Transverse colon (tissue), 4 donors: Measurements from ENCODE around the gene PET100.

ENCODE experiments used
- POLR2AphosphoS5 ChIP-seq, 3 donors: sonication (generic); formaldehyde crosslinking; IDR thresholded peaks; one replicate each; pipeline ENCODE4 v1.6.1; 2016; ENCODE audit warnings: antibody characterized with exemption in 3 of 3
- TF ChIP-seq, protein P1 (sequence below), 5 experiments: fragments of 200-600 bp in 3 of 5; fragments of 450-650 bp in 2 of 5; sonication (generic) in 3 of 5; IDR thresholded peaks; 1 replicate in 2 of 5; 2 replicates in 3 of 5; pipeline ENCODE4 v1.5.1; 2016 to 2017; ENCODE audit warnings: antibody characterized with exemption in 5 of 5, inconsistent platforms in 3 of 5, mild to moderate bottlenecking in 2 of 5, moderate library complexity in 1 of 5

DNA sequence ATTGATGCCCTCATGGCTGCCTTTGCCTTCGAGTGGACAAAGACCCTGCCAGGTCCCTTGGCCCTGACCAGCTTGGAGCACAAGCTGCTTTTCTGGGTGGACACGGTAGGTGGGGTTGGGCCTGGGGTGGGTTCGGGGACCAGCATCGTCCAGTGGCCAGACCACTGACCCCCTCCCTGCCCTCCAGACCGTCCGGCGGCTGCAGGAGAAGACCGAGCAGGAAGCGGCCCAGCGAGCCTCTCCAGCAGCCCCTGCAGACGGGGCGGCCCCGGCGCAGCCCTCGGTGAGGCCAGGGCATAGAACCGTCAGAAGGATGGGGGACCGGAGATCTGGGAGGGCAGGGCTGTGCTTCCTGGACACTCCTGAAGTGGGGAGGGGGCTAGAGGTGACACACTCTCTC, 23.3 kb upstream of the PET100 start:
- no peak for TF ChIP-seq POLR2AphosphoS5 (IDR thresholded peaks at IDR 0.05)
- TF ChIP-seq, protein P1, sequence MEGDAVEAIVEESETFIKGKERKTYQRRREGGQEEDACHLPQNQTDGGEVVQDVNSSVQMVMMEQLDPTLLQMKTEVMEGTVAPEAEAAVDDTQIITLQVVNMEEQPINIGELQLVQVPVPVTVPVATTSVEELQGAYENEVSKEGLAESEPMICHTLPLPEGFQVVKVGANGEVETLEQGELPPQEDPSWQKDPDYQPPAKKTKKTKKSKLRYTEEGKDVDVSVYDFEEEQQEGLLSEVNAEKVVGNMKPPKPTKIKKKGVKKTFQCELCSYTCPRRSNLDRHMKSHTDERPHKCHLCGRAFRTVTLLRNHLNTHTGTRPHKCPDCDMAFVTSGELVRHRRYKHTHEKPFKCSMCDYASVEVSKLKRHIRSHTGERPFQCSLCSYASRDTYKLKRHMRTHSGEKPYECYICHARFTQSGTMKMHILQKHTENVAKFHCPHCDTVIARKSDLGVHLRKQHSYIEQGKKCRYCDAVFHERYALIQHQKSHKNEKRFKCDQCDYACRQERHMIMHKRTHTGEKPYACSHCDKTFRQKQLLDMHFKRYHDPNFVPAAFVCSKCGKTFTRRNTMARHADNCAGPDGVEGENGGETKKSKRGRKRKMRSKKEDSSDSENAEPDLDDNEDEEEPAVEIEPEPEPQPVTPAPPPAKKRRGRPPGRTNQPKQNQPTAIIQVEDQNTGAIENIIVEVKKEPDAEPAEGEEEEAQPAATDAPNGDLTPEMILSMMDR (IDR thresholded peaks at IDR 0.05), result no peak
